HG03196 (cell line): ENCODE measurements around the gene SMIM44.
"Not testable (repeated sequence)": the region's sequence is repeated elsewhere in the genome, so short reads cannot be mapped to it uniquely, and the experiment has no call there.

Experiments used
- ATAC-seq: cut with Tn5 transposase; IDR thresholded peaks from one replicate; pipeline ENCODE4 v1.9.1; 2021; ENCODE audit not compliant: unreplicated experiment

Gene SMIM44

DNA sequence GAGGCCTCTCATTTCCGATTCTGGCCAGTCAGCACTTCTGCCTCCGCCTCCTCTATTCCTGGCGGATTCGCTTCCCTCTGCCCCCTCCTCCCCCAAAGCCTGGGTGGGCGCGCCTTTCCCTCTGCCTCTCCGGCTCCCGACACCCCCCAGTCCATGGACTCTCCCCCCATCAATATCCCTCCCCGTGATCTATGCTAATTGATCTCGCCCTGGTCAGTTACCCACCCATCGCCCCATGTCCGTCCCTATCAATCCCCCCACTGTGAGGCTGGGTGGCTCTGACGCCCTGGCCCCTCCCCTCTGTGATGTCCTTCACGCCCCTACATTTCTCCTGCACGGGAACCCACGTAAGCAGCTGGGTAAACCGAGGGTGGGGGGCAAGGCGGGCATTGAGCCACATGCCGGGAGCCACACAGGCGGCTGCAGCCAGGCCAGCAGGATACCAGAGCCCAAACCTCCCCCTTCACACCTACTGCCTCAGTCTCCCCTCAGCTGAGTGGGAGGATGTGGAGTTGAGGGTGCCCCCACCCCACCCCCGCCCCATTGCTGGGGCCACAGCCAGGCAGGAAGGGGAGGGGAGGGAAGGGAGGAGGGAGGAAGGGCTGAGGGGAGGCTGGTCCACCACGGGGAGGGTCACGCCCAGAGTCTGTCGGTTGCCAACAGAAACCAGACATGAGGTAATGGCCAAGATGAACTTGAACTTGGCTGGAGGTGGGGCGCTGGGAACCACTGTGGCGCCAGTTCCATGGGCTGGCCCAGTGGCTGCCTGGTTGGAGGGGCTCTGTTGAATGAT is 24.0 kb downstream of the SMIM44 start:
- no peak for ATAC-seq

- ATAC-seq: no peak
Measured at GRCh38 chr19:3458229-3459088, 24.8 kb downstream of the SMIM44 start.

DNA sequence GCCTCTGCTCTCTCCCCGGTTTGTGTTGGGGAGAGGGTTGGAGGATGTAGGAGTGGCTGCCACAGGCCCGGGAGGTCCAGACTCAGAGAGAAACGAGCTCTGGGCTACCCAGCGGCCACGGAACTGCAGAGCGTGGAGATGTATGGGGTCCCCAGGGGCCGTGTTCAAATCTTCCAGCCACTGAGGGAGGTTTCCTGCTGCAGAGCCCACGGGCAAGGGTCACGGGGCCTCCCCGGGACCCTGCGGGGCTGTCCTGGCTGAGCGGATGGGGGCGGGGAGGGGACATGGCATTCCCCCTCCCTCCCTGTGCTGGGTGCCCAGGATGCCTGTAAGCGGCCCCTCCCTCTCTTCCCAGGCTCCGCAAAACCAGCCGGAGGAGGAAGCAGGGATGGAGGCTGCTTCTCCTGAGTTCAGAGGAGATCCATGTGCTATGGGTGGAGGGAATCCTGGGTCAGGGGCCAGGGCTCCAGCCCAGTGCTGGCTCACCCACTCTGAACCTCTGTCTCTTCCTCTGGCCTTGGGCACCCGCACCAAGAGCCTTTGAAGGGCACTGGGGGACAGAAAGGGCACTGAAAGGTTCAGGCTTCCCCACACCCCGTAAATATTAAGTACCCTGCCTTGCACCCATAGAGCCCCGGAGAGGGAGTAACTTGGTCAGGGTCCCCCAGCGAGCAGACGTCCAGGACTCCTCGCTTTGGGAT is 25.6 kb downstream of the SMIM44 start:
- no peak for ATAC-seq

DNA sequence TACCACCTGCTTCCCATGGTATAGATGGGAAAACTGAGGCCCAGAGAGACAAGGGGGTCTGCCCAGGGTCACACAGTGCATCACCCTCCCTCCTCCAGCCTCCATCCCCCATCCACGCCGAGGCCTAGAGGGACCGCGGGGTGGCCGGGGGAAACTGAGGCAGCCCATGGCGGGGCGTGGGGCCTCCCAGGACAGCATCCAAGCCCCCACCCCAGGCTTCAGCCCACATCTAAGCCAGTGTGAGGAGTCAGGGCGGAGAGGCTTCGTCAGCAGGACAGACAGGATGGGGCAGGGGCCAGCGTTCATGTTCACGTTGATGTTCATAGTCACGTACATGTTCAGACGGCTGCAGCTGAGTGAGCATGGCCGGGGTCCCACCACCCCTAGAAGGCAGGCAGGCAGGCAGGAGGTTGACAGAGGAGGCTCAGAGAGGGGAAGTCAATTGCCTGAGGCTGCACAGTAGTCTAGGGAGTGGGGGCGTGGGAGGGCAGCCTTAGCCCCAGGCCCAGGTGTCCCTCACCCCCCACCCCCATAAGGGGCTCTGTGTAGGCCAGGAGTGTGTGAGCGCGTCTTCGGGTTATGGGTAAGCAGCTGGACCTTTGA is 26.2 kb downstream of the SMIM44 start:
- no peak for ATAC-seq

DNA sequence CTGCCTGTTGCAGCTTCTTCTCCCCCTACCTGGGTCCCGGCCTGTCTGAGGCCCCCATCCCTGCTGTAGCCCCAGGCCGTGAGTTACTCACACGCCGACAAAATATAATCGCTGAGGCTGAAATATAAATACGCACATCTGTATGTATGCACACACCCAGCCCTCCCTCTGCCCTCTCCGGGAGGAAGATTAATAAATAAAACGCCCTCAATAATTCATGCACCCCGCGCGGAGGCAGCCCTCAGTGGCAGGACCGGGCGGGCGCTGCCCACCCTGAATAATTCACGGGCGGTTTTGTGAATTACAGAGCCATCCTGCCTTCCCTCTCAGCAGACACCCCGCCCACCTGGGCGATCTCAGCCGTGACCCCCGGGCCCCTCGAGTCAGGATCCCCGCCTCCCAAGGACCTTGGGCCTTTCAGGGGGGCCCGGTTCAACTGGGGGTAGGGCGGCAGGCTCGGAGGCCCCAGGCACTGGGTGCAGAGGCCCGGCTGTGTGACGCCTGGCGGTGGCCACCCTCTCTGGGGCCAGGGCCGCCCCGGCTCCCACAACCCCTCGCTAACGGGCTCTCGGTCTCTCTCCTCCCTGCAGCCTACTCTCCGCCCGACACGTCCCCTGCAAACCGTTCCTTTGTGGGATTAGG is 27.2 kb downstream of the SMIM44 start:
- no peak for ATAC-seq

DNA sequence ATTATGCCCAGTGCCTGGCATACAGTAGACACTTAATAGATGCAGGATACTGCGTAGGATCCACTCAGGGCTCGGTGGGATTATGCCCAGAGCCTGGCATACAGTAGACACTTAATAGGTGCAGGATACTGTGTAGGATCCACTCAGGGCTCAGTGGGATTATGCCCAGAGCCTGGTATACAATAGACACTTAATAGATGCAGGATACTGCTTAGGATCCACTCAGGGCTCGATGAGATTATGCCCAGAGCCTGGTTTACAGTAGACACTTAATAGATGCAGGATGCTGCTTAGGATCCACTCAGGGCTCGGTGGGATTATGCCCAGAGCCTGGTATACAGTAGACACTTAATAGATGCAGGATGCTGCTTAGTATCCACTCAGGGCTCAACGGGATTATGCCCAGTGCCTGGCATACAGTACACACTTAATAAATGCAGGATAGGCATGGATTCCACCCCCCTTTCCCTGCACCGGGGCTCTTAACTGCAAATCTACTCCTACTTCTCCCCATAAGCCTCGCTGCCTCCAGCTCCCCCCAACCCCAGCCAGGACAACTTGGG is 27.8 kb downstream of the SMIM44 start:
- no peak for ATAC-seq

DNA sequence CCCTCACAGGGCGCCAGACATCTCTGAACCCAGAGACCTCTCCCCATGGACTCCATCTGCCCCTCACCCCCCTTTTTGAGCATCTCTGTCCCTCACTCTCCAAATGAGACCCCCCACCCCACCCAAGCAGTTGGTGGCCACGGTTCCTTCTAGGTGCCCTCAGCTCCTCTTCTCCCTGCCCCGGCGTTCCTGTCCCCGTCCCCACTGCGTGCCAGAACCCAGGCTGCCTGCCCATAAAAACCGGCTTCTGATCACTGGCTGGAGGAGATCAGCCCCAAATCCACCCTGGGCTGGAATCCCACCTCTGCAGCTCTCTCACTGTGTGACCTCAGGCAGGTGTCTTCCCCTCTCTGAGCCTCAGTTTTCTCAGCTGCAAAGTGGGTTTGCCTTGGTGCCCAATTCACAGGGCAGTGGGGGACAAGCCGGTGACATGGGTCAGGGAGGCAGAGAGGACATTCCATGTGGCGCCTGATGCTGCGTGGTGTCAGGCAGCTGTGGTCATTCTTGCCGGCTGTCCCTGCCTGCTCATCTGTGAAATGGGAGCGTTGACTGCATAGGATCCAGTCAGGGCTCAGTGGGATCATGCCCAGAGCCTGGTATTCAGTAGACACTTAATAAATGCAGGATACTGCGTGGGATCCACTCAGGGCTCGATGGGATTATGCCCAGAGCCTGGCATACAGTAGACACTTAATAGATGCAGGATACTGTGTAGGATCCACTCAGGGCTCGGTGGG is 28.4 kb downstream of the SMIM44 start:
- no peak for ATAC-seq

DNA sequence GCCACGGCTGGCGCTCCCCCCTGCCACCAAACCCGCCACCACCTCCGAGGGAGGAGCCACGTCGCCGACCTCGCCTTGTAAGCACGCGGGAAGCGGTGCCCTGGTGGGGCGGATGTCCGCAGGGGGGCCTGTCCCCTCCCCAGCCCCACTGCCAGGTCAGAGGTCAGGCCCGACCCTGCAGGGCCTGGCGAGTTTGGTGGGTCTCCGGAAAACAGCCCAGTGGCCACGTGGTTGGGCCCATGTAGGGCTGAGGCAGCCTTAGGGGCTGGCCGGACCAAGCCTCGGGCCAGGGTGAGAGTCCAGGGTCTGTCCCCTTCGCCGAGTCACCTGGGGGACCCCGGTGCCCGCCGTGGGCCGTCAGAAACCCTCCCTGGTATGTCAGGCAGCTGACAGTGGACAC is 29.4 kb downstream of the SMIM44 start:
- no peak for ATAC-seq

DNA sequence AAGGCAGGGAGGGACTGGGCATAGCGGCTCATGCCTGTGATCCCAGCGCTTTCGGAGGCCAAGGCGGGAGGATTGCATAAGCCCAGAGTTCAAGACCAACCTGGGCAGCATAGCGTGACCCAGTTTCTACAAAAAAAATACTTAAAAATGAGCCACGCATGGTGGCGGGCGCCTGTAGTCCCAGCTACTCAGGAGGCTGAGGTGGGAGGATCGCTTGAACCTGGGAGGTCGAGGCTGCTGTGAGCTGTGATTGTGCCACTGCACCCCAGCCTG is 30.4 kb downstream of the SMIM44 start:
- ATAC-seq: not testable (repeated sequence)

DNA sequence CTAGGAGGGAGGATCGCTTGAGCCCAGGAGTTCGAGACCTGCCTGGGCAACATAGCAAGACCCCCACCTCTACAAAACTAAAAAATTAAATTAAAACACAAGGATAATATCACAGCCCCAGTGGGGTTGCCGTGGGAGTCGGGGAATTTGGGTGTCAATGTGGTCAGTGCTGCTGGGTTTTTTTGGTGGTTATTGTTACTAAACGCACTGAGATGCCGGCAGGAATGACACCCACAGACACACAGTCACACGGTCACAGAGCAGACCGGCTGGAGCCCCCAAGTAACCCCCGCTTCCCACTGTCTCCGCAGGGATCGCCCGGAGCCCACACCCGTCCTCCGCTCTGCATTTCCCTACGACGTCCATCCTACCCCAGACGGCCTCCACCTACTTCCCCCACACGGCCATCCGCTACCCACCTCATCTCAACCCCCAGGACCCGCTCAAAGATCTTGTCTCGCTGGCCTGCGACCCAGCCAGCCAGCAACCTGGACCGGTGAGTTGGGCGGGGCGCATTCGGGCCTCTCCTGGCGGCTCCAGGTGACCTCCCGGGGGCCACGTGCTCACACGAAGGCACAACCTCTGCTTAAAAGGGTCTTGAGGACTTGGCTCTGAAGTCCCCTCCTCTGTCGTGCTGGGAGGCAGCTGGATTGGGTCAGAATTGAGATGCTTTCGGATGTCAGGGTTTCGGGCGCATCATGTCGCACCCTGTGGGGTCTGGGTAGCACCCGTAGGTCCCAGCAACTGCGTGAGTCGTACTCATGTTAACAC is 30.9 kb downstream of the SMIM44 start:
- no peak for ATAC-seq

DNA sequence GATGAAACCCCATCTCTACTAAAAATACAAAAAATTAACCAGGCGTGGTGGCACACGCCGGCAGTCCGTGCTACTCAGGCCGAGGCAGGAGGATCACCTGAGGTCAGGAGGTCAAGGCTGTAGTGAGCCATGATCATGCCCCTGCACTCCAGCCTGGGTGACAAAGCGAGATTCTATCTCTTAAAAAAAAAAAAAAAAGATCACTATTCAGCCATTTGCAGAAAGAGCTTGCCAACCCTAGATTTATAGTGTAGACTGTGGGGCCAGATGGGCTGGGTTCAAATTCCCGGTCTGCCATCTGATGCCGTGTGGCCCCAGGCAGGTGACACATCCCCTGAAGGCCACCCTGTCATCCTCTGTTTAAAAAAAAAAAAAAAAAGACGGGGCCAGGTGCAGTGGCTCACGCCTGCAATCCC is 31.8 kb downstream of the SMIM44 start:
- ATAC-seq: no peak

DNA sequence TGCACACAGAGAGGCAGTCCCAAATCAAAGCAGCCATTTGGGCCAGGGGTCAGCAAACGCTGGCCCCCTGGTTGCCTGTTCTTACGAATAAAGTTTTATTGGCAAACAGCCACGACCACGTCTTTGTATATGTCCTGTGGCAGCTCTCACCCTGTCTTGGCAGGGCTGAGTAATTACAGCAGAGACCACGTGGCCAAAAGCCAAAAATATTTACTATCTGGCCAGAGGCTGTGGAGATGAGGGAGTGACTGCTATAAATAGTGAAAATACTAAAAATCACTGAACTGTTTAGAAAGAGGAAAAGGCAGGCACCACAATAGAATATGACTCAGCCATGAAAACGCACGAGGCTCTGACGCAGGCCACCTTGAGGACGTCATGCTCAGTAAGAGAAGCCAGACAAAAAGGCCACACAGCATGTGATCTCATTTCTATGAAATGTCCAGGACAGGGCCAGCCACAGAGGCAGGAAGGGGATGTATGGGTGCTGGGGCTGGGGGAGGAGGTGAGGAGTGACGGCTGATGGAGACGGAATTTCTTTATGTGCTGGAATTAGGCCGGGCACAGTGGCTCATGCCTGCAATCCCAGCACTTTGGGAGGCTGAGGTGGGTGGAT is 32.3 kb downstream of the SMIM44 start:
- no peak for ATAC-seq

GRCh38 chr19:3448616-3449334 is 34.5 kb downstream of the SMIM44 start:
- ATAC-seq: no peak

- ATAC-seq: not testable (repeated sequence)
Measured at GRCh38 chr19:3446657-3447056, 36.6 kb downstream of the SMIM44 start.

DNA sequence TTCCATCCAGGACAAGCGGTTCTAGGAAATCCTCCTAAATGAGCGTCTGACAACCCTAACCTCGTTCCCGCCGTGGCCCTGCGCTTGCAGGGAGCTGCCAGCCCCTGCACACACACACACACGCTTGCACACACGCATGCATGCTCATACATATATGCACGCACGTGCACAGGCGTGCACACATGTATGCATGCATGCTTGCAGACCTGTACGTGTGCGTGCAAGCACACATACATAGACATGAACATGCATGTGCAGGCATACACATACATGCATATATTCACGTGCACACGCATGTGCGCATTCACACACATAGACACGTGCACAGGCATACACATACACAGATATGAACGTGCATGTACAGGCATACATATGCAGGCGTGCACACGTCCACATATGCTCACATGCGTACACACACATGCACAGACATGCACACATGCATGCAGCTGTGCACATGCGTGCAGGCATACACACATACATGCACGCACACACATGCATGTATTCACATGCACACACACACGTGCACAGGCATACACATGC is 38.5 kb downstream of the SMIM44 start:
- no peak for ATAC-seq

DNA sequence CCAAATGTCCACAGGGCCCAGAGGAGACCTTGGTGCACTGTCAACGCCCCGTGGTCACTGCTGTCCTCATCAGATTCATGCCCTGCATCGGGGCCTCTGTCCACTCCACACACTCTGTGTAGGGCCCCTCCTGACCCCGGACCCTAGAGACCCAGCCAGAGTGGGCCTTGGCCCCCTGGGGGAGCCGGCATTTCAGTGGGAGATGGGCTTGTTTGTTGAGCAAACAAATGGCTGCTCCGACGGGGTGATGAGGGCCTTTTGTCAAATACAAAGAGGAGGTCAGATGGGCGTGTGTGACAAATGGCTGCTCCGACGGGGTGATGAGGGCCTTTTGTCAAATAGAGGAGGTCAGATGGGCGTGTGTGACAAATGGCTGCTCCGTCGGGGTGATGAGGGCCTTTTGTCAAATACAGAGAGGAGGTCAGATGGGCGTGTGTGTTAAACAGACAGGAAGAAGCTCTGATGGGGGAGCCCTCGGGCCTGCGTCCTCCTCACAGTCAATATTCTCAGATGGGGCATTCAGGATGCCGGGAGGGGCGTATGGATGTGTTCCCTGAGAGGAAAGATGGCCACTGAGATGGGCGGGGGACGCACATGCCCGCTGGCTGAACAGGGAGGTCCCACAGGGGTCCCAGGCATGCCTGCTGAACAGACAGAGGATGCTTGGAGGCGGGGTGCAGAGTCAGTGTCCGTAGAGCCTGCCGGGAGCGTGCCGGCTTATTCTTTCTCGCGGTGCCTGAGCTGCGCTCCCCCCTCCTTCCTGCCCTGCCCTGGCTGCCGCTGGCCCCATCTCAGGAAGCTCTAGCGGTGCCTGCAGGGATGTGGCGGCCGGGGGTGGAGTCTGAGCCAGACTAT is 39.2 kb downstream of the SMIM44 start:
- ATAC-seq: no peak

DNA sequence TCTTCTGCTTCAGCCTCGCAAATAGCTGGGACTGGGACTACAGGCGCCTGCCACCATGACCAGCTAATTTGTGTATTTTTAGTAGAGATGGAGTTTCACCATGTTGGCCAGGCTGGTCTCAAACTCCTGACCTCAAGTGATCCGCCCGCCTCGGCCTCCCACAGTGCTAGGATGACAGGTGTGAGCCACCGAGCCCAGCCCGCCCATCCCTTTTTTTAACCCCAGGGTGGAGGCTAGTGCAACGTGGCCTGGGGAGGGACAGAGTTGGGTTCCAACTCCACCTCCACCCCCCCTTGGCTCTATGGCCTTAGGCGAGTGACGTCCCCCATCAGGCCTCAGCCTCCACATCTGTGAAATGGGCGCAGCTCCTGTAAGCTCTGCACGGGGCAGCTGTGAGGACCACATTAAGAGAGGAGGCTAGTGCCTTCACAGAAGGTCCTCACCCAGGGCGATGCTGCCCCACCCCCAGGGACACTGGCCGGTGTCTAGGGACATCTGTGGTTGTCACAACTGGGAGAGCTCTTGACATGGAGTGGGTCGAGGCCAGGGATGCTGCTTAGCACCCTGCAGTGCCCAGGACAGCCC is 40.7 kb downstream of the SMIM44 start:
- ATAC-seq: no peak
